Neural progenitor cell (in vitro differentiated cells): ENCODE results near the gene INSR. TPM values are rescaled to one million over a fixed set of nuclear protein-coding genes. Genes with fewer than 3 reads are reported as not detected.

Experiments used
- DNase-seq: peaks from one replicate; pipeline ENCODE4 v3.0.0-alpha.2; 2016; ENCODE audit warnings: low spot score
- H2AFZ ChIP-seq: fragments of 200-600 bp; sonication (generic); replicated peaks from 2 replicates; pipeline ENCODE4 v1.6.1; 2016; ENCODE audit warnings: antibody characterized with exemption
- H3F3A ChIP-seq: fragments of 200-600 bp; sonication (generic); 2 replicates; pipeline ENCODE4 v1.6.1; 2016; ENCODE audit warnings: antibody characterized with exemption, low read depth
- H3K27ac ChIP-seq: fragments of 200-600 bp; sonication (generic); 2 replicates; pipeline ENCODE4 v1.5.1; 2016; ENCODE audit warnings: mild to moderate bottlenecking
- H3K27me3 ChIP-seq: fragments of 200-600 bp; sonication (generic); 2 replicates; pipeline ENCODE4 v1.6.1; 2016; ENCODE audit warnings: mild to moderate bottlenecking, moderate library complexity
- H3K36me3 ChIP-seq: fragments of 200-600 bp; sonication (generic); 2 replicates; pipeline ENCODE4 v1.5.1; 2016
- H3K4me1 ChIP-seq: fragments of 200-600 bp; sonication (generic); 2 replicates; pipeline ENCODE4 v1.6.1; 2016; ENCODE audit warnings: mixed run types
- H3K4me2 ChIP-seq: fragments of 200-600 bp; sonication (generic); 2 replicates; pipeline ENCODE4 v1.6.1; 2016
- H3K4me3 ChIP-seq: fragments of 200-600 bp; sonication (generic); 2 replicates; pipeline ENCODE4 v1.5.1; 2016
- H3K79me2 ChIP-seq: fragments of 200-600 bp; sonication (generic); 2 replicates; pipeline ENCODE4 v1.6.1; 2016; ENCODE audit warnings: low read depth
- H3K9ac ChIP-seq: fragments of 200-600 bp; sonication (generic); 2 replicates; pipeline ENCODE4 v1.6.1; 2016
- H3K9me3 ChIP-seq: fragments of 200-600 bp; sonication (generic); 2 replicates; pipeline ENCODE4 v1.5.1; 2016; ENCODE audit warnings: low read depth
- H4K20me1 ChIP-seq: fragments of 200-600 bp; sonication (generic); 2 replicates; pipeline ENCODE4 v1.6.1; 2016; ENCODE audit warnings: low read depth
- H3K27ac Mint-ChIP-seq: 3 replicates; pipeline ENCODE4 v1.8.0; 2021; ENCODE audit warnings: mixed read lengths
- H3K27me3 Mint-ChIP-seq: 2 replicates; pipeline ENCODE4 v1.8.0; 2022; ENCODE audit warnings: low read depth, mild to moderate bottlenecking, inconsistent platforms, moderate library complexity, mixed read lengths; ENCODE audit not compliant: insufficient read depth
- H3K36me3 Mint-ChIP-seq: 3 replicates; pipeline ENCODE4 v1.8.0; 2021; ENCODE audit warnings: mixed read lengths
- H3K4me1 Mint-ChIP-seq: 3 replicates; pipeline ENCODE4 v1.8.0; 2021; ENCODE audit warnings: mixed read lengths
- H3K4me3 Mint-ChIP-seq: 3 replicates; pipeline ENCODE4 v1.8.0; 2021; ENCODE audit warnings: mild to moderate bottlenecking, moderate library complexity, mixed read lengths
- H3K9me3 Mint-ChIP-seq: 3 replicates; pipeline ENCODE4 v1.8.0; 2020; ENCODE audit warnings: mixed read lengths
- CTCF ChIP-seq: fragments of 200-600 bp; sonication (generic); IDR thresholded peaks from 2 replicates; pipeline ENCODE4 v1.5.1; 2017; ENCODE audit warnings: antibody characterized with exemption, mild to moderate bottlenecking
- EZH2 ChIP-seq: fragments of 200-600 bp; sonication (generic); IDR thresholded peaks from 2 replicates; pipeline ENCODE4 v1.6.1; 2017; ENCODE audit warnings: antibody characterized with exemption, mild to moderate bottlenecking, moderate library complexity
- EZH2phosphoT487 ChIP-seq: fragments of 200-600 bp; sonication (generic); IDR thresholded peaks from 2 replicates; pipeline ENCODE4 v1.6.1; 2017; ENCODE audit warnings: antibody characterized with exemption
- total RNA-seq: library from RNA; depleted of rRNA; stranded (reverse); fragments of >200 nt; gene quantifications from 2 replicates; pipeline ENCODE4 v1.2.3, GENCODE V29; 2015; ENCODE audit warnings: low replicate concordance

INSR gene
- total RNA-seq, 1 donor from 2014 or later = 20.8 TPM

GRCh38 chr19:7223429-7223828, 70.8 kb downstream of the INSR start:
- Histone ChIP-seq H3K36me3 (no peaks in the 10 kb centered on the region), H3K4me2 (no peak overlapping the region), H3K27ac (no peak overlapping the region), H3K4me1 (peaks cover 6% of the 10 kb centered on the region), H3K9me3 (no peaks in the 10 kb centered on the region), H3K4me3 (no peak overlapping the region), H3K79me2 (peaks cover 13% of the 10 kb centered on the region), H4K20me1 (peaks cover 9% of the 10 kb centered on the region), H3K27me3 (no peaks in the 10 kb centered on the region), H3K9ac (no peak overlapping the region), H2AFZ (no peak overlapping the region), H3F3A (no peaks in the 10 kb centered on the region)
- H3K27me3 Mint-ChIP-seq = peaks cover 5% of the 10 kb centered on the region
- no peaks in the 10 kb centered on the region for H3K36me3 Mint-ChIP-seq
- no peak for TF ChIP-seq EZH2
- no peak for TF ChIP-seq EZH2phosphoT487
- TF ChIP-seq CTCF = no peak
- H3K4me1 Mint-ChIP-seq = no peaks in the 10 kb centered on the region
- no peak overlapping the region for H3K27ac Mint-ChIP-seq
- no peak overlapping the region for H3K4me3 Mint-ChIP-seq
- no peak for DNase-seq
- no peaks in the 10 kb centered on the region for H3K9me3 Mint-ChIP-seq

- Mint-ChIP-seq H3K27me3 (peaks cover 7% of the 10 kb centered on the region), H3K4me1 (no peaks in the 10 kb centered on the region), H3K9me3 (no peaks in the 10 kb centered on the region), H3K27ac (no peak overlapping the region), H3K4me3 (no peak overlapping the region), H3K36me3 (no peaks in the 10 kb centered on the region)
- no peak overlapping the region for H3K4me2 ChIP-seq
- no peaks in the 10 kb centered on the region for H3K9me3 ChIP-seq
- no peak overlapping the region for H3K9ac ChIP-seq
- H3K4me3 ChIP-seq = no peak overlapping the region
- no peaks in the 10 kb centered on the region for H3K36me3 ChIP-seq
- DNase-seq = no peak
- H3K27ac ChIP-seq = no peak overlapping the region
- TF ChIP-seq CTCF = no peak
- no peak for TF ChIP-seq EZH2
- no peak for TF ChIP-seq EZH2phosphoT487
- peaks cover 5% of the 10 kb centered on the region for H3K79me2 ChIP-seq
- H4K20me1 ChIP-seq = no peaks in the 10 kb centered on the region
- no peak overlapping the region for H2AFZ ChIP-seq
- no peaks in the 10 kb centered on the region for H3K4me1 ChIP-seq
- no peaks in the 10 kb centered on the region for H3F3A ChIP-seq
- no peaks in the 10 kb centered on the region for H3K27me3 ChIP-seq
These were observed 75.2 kb downstream of the INSR start for GRCh38 chr19:7219056-7219455.

- peaks cover 5% of the 10 kb centered on the region for H3K79me2 ChIP-seq
- H3K9me3 ChIP-seq = no peaks in the 10 kb centered on the region
- TF ChIP-seq EZH2phosphoT487 (no peak), EZH2 (no peak), CTCF (no peak)
- Mint-ChIP-seq H3K4me1 (peaks cover 4% of the 10 kb centered on the region), H3K4me3 (no peak overlapping the region), H3K9me3 (no peaks in the 10 kb centered on the region), H3K36me3 (no peaks in the 10 kb centered on the region), H3K27me3 (peaks cover 7% of the 10 kb centered on the region), H3K27ac (no peak overlapping the region)
- no peaks in the 10 kb centered on the region for H3F3A ChIP-seq
- no peak for DNase-seq
- H4K20me1 ChIP-seq = no peaks in the 10 kb centered on the region
- H3K4me1 ChIP-seq = no peaks in the 10 kb centered on the region
- no peaks in the 10 kb centered on the region for H3K27me3 ChIP-seq
- no peak overlapping the region for H3K27ac ChIP-seq
- H3K4me3 ChIP-seq = no peak overlapping the region
- no peak overlapping the region for H3K9ac ChIP-seq
- no peak overlapping the region for H2AFZ ChIP-seq
- no peaks in the 10 kb centered on the region for H3K36me3 ChIP-seq
- no peak overlapping the region for H3K4me2 ChIP-seq
These were observed 76.4 kb downstream of the INSR start for GRCh38 chr19:7217861-7218260.
